Adrenal gland (tissue), 5 donors: ENCODE data around the gene PRKN.

Experiments used
- POLR2A ChIP-seq, 2 donors: fragments of 450-650 bp; IDR thresholded peaks; one replicate each; pipeline ENCODE4 v1.6.1; 2017; ENCODE audit warnings: antibody characterized with exemption in 2 of 2, mild to moderate bottlenecking in 2 of 2, moderate library complexity in 1 of 2
- TF ChIP-seq, protein P1 (sequence below), 6 experiments: fragments of 450-650 bp in 4 of 6; fragments of 200-600 bp in 2 of 6; sonication (generic) in 1 of 6; IDR thresholded peaks; 1 replicate in 5 of 6; 2 replicates in 1 of 6; pipeline versions ENCODE4 v1.5.1 to v1.8.0; 2016 to 2021; ENCODE audit warnings: antibody characterized with exemption in 6 of 6, mild to moderate bottlenecking in 2 of 6, moderate library complexity in 1 of 6
- donor health status: DM: no; HTN: no; CAD: no.

GRCh38 chr6:162069995-162070394, 657.6 kb downstream of the PRKN start:
- TF ChIP-seq, protein P1, sequence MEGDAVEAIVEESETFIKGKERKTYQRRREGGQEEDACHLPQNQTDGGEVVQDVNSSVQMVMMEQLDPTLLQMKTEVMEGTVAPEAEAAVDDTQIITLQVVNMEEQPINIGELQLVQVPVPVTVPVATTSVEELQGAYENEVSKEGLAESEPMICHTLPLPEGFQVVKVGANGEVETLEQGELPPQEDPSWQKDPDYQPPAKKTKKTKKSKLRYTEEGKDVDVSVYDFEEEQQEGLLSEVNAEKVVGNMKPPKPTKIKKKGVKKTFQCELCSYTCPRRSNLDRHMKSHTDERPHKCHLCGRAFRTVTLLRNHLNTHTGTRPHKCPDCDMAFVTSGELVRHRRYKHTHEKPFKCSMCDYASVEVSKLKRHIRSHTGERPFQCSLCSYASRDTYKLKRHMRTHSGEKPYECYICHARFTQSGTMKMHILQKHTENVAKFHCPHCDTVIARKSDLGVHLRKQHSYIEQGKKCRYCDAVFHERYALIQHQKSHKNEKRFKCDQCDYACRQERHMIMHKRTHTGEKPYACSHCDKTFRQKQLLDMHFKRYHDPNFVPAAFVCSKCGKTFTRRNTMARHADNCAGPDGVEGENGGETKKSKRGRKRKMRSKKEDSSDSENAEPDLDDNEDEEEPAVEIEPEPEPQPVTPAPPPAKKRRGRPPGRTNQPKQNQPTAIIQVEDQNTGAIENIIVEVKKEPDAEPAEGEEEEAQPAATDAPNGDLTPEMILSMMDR (IDR thresholded peaks at IDR 0.05): no peak
- TF ChIP-seq POLR2A (IDR thresholded peaks at IDR 0.05): no peak
